ENCODE data around the gene PARM1. TPM values are rescaled to one million over a fixed set of nuclear protein-coding genes. Genes with fewer than 3 reads are reported as not detected.

The PARM1 gene
- polyA plus RNA-seq, 3 donors, result 43.8 to 67.3 (median 61.3) TPM

DNA sequence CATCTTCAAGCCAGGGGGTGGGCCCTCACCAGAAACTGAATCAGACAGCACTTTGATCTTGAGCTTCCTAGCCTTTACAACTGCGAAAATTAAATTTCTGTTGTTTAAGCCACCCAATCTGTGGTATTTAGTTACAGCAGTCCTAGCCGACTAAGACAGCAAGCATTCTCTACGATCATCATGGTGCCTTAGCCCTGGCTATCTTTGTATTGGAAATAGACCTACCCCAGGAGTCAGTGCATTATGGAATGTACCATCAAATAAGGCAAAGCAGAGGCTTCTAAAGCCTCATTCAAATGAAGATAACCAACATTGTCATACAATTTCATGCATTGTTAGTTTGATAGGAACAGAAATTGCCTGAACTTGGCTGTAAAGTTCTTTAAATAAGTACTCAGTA is 75.0 kb downstream of the PARM1 start:
- DNase-seq (ENCODE audit: extremely low read depth in 1 of 11, low read depth in 9 of 11, low spot score in 4 of 11), result no peak

DNA sequence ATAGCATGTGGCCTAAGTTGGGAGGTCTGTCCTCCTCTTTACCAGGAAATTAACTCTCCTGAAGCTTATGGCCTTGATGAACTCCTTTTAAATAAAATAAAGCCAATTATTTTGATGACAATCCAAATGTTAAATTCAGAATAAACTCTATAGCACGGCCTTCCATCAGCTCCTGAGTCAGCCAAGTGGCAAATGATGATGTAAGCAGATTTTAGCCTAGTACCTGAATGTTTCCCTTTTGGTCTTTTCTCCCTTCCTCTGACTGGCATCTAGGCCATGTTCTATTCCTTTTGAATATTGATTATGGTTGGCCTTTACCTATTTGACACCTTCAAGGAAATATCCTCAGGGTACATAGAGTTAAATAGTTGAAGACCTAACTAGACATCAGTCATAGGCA is 76.2 kb downstream of the PARM1 start:
- no peak for DNase-seq (ENCODE audit: extremely low read depth in 1 of 11, low read depth in 9 of 11, low spot score in 4 of 11)

DNA sequence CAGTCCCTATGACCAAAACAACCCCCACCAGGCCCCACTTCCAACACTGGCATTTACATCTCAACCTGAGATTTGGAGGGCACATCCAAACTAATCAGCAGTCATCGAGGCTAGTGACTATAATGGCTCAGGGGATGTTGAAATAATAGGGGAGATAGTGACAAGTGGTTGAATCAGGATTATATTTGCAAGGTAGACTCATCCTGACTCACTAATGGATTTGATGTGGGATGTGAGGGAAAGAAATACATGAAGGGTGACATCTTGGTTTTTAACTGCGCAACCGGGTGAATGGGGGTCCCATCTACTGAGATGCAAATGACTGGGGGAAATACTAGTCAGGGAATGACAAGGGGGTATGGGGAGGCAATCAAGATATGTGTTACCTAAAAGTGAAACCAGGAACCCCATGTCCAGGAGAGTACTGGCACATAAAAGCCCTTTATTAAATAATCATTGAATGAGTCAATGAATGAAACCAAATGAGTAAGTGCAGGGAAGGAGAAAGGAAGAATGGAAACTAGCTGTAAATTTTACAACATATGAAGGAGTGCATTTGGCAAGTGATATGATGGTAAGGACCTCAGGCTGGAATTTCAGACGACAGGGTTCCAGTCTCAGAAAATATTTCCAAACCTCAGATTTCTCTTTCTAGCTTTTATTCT is 78.3 kb downstream of the PARM1 start:
- DNase-seq (ENCODE audit: extremely low read depth in 1 of 11, low read depth in 9 of 11, low spot score in 4 of 11), result no peak

DNA sequence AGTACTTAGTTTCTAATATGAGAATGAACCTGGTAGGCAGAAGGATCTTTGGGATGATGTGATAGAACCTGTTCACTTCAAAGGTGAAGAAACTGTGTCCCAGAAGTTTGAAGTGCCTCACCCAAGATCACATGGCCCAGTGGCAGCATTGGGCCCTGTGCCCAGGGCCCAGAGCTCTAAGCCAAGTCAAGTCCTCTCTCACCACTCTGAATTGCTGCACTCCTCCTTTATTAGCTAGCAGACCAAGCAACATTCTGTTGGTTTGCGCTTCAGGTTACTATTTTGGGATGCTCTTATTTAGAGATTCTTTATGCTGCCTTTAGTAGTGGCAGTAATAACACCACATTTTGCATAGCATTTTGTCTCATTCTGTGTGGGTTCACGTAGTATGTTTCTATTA is 82.7 kb downstream of the PARM1 start:
- no peak for DNase-seq (ENCODE audit: extremely low read depth in 1 of 11, low read depth in 9 of 11, low spot score in 4 of 11)

DNA sequence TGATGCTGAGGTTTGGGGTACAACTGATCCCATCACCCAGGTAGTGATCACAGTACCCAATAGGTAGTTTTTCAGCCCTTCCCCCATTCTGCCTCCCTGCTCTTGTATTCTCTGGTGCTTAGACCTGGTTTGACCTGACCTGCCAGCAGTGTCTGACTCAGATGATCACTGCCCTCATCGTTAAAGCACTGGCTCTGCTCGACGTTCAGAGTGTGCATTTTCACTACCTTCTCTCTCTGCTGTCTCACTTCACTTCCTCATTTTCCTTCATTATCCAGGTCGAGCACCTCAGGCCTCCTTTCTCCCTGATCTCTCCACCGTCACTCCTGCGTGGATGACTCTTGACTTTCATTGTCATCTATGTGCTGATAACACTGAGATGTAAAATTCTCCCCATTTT is 83.6 kb downstream of the PARM1 start:
- no peak for DNase-seq (ENCODE audit: extremely low read depth in 1 of 11, low read depth in 9 of 11, low spot score in 4 of 11)

DNA sequence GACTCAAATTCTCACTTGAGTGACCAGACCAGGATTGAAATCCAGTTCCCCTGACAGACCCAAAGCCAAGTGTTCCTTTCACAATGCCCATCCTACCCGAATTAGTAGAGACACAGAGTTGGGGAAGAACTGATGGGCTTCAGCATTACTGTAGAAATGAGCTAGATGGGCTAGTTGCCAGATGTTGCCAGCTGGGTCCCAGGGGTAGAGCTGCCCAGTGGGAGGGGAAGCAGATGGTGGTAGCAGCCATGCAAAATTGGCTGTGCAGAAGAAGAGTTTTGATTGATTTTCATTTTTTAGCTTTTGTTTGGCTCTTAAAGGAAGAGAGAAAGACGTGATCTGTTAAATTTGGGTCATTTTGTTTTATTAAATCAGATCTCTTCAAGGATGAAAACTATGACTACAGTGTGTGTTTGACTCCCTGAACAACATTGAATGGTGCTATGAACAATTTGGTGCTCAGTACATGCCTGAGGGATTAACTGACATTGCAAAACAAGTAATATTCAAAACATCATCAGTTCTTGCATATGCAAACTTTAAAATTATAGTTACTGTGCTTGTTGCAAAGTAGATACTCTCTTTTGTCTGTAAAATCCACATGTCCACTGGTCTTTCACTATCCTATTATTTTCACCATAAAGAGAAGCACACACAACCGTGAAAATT is 86.0 kb downstream of the PARM1 start:
- DNase-seq (ENCODE audit: extremely low read depth in 1 of 11, low read depth in 9 of 11, low spot score in 4 of 11), result no peak

DNA sequence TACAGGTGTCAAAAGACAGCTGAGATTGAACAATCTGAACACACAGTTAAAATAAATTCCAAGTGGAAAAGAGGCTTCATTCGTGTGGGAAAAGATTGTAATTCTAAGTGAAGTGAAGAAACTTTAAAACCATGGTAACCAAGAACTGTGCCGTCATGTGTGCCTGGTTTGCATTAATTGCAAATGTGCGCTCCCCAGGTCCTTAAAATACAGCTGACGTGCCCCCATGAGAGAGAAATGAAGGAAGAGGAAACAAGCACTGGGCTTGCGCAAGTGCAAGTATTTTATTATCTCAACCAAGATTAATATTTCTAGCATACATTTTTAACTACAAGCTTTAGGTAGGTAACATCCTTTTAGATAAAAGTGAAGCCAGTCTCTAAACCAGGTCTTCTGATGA is 92.5 kb downstream of the PARM1 start:
- DNase-seq (ENCODE audit: extremely low read depth in 1 of 11, low read depth in 9 of 11, low spot score in 4 of 11), result no peak

DNA sequence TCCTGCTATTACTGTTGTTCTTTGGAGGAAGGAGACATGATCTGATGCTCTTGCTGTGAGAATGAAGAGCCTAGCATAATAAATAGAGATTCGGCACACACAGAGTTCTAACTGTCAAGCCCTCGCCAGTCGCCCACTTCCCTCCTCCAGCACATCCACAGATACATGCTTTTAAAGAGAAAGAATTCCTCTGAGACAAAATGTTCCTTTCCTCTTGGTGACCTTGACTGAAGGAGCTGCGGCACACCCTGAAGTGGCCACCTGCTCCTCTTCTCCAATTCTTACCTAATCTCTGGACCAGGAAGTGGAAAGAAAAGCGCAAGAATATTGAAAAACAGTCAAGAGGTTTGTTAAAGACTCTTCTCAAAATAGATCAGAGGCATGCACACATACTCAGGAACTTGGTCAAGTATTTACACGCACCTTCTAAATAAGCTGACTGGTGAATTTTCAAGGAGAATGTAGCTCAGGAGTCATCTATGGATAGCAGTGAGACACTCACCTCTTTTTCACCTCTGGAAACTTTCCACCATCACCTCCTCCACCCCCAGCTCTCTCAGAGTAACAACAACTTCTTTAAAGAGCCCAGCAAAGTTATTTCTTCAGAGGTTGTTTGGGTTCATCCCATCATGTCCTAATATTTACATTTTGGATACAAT is 95.4 kb downstream of the PARM1 start:
- DNase-seq (ENCODE audit: extremely low read depth in 1 of 11, low read depth in 9 of 11, low spot score in 4 of 11), result no peak

DNA sequence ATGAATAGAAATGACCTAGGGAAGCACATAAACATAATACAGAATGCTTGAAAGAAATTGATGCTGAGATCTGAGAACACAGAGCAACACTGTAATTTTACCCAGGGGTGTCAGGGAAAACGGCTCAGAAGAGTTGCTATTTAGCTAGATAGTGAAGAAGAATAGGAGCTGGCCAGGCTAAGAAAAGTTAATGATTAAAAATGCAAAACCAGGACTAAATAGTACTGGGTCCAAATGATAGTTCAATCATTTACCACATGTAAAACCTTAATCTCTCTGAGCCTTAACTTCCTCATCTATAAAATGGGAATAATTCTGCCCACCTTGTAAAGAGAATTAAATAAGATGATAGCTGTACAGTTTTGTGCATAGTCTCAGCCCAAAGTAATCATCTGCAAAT is 97.1 kb downstream of the PARM1 start:
- DNase-seq (ENCODE audit: extremely low read depth in 1 of 11, low read depth in 9 of 11, low spot score in 4 of 11), result no peak

DNA sequence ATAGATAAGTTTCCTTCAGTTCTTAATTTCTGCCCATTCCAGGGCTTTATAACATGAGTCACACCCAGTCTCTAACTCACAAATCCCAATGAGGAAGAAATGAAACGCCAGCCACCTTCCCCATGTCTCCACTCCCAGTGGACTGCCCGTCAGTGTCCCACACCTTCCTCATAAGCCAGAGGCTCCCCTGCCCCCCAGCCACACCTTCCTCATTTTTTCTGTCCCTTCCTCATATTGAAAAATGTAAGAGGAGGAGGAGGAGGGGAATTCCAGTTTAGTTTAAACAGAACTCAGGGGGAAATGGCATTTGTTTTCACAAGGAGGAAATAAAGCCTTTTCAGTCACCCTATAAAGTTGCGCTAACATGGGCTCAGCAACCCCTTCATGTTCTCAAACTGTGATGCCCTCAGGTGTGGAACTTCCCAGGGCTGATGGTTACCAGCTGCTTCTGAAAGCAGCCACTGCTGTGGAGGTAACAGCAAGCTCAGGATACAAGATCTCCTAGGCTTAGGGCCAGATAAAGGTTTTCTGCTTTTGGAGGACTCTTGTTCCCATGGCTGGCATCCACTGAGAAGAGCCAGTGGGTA is 97.8 kb downstream of the PARM1 start:
- no peak for DNase-seq (ENCODE audit: extremely low read depth in 1 of 11, low read depth in 9 of 11, low spot score in 4 of 11)

DNA sequence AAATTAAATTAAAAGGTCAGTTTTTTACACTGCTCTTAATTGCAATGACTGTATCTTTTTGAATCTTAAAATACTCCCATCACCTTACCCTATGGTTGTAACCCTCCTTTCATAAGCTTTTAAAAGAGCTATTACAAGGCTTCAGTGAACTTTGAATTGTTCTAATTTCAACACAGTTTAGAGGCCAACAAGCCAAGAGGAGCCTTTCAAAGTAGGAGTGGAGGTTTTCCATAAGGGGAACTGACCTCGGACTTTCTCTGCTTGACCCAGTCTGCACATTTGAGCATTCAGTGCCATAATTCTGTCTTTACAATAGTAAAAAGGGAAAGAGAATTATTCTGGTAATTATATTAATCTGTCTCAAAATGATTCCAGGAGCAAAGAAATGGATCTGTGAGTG is 98.9 kb downstream of the PARM1 start:
- DNase-seq (ENCODE audit: extremely low read depth in 1 of 11, low read depth in 9 of 11, low spot score in 4 of 11), result no peak

DNA sequence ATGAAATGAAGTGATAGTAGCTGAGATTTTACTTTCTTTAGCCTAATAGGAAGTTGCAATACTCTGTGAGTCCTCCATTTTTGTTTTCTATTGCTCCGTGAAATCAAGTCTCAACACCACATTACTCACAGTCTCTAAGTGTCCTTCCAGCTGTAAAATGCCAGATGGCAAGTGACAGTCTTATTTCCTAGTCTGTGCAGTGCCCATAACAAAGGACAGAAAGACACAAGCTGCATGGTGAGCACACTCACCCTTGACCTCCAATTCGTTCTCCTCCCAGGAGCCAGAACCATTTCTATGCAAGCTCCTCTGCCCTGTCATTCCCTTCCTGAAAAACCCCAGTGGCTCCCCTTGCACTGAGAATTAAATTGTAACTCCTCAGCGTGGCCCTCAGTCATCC is 101.6 kb downstream of the PARM1 start:
- no peak for DNase-seq (ENCODE audit: extremely low read depth in 1 of 11, low read depth in 9 of 11, low spot score in 4 of 11)

DNA sequence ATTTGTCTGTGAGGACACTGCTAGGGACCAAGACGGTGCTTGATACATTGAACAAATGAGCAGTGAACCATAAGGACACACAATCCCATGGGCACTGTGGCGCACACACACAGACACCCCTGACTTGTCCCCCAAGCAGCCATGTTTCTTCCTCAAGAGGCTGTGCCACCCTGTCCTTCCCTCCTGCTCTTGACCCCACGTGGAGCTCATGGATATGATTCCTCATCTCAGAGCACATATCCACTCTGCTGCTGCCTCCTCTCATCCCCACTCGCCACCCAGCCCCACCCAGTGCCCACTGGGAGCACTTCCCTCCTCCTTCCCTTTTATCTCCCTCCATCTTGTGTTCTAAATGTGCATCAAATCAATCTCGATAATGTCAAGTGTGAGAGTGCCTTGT is 102.4 kb downstream of the PARM1 start:
- no peak for DNase-seq (ENCODE audit: extremely low read depth in 1 of 11, low read depth in 9 of 11, low spot score in 4 of 11)

DNA sequence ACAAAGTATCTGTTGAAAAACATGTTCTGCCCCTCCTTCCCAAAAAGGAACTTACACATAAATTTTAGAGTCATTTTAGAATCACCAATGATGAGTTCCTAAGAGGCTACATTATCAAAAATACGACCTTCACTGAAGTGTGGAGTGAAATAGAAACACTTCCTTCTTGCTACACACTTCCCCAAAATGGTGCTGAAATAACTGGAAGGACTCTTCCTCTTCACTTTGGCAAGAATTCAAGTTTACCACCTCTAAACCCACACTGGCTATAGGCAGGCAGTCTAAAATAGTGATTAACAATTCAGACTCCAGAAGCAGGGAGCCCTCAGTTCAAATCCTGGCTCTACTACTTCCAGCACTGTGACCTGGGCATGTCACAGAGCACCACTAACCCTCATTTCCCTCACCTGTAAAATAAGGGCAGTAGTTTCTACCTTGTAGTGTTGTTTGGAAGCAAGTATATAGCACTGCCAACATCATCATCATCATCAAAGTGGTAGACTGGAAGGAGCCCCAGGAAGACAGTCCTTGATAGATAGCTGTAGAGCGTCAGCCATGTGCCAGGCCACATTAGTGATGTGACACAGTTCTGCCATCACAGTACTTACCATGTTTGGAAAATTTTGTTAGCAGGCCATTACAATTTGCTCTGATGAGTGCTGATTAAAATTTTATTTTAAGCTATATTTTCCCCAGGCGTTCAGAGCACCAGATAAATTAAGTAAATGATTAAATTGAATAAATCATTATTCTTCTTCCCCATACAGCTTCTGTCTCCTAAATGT is 103.3 kb downstream of the PARM1 start:
- no peak for DNase-seq (ENCODE audit: extremely low read depth in 1 of 11, low read depth in 9 of 11, low spot score in 4 of 11)

DNA sequence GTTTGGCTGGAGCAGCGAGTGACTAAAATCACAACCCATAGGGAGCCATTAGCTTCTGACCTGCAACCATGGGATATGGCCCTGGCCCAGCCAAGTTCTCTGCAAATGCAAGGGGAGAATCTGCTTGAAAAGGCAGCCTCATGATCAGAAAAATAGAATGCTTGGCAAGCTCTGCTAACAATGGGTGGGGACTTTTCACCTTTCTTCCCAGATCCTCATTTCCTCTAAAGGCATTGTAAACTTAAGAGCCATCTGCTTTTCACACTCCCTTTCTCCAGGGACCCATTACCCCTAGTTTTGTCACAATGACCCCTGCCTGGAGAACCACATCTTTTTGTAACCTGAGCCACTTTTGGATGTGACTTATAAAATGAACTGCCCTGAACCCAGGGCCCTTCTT is 104.3 kb downstream of the PARM1 start:
- DNase-seq (ENCODE audit: extremely low read depth in 1 of 11, low read depth in 9 of 11, low spot score in 4 of 11), result no peak

DNA sequence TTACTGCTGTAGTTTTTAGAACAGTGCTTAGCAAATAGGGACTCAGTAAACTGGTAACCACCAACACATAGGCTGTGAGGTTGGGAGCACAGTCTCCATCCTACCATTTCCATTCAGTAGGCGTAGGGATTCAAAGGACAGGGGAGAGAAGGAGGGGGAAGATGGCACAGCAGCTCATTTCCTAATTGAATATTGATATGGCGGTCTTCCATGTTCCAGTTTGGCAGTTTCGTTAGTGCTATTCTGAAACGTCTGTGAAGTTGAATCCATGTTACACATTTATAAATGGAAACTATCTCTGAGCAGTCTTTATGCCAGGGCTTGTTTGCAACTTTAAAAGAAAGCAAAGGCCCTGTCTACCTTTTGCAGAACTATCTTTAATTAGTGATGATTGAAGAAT is 105.5 kb downstream of the PARM1 start:
- no peak for DNase-seq (ENCODE audit: extremely low read depth in 1 of 11, low read depth in 9 of 11, low spot score in 4 of 11)

DNA sequence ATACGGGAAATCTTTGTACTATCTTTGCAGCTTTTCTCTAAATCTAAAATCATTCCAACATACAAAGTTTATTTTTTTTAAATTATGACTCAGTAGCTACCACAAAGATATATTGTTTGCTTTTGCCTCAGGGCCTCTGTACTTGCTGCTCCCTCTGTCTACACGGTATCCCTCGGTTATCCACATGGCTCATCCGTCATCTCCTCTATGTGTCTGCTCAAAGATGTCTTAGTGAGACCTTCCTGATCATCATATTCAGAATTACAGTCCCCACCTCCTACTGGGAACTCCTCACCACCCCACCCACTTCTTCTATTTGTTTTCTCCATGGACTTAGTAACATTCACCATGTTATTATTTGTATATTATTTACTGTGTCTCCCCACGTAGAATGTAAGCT is 107.8 kb downstream of the PARM1 start:
- DNase-seq (ENCODE audit: extremely low read depth in 1 of 11, low read depth in 9 of 11, low spot score in 4 of 11), result no peak

DNA sequence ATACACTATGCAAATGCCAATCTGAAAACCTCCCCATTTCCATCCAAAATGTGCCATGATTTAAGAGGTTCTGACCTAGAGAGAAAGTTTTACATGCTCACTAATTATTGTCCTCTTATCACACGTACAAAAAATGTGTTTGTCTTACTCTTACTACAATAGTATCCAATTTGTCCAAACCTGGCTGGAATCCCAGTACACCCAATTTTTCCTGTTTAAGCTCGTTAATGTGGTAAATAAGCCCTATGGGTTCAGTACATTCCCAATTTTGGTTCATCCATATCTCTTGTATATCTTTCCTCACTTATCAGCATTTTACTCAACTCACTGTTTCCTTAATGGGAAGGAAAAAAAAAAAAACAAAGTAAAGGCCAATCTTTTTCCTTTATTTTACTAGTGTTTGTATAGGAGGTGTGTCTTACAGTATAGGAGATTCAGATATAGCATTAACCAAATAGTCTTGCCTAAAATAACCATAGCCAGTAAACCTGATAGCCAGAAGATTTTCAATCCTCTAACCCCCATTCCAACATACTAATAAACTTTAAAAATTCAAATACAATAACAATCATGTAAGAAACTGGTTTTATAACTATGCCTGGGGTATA is 109.8 kb downstream of the PARM1 start:
- no peak for DNase-seq (ENCODE audit: extremely low read depth in 1 of 11, low read depth in 9 of 11, low spot score in 4 of 11)

DNA sequence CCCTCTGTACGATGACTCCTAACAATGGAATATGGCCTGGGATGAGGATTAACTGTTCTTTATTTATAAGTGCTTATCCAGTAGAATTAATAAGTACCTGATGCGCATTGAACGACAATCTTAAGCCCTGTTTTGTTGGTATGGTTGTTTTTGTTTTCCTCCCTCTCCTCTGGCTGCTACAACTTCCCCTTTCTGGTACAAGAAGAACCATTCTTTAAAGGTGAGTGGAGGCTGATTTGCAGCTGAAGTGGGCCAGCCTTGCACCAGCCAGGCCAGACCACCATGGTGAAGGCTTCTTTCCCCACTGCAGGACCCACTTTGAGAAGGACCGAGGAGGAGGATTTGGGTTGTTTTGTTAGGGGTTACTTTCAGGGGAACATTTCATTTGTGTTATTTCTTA is 113.3 kb downstream of the PARM1 start:
- DNase-seq (ENCODE audit: extremely low read depth in 1 of 11, low read depth in 9 of 11, low spot score in 4 of 11), result no peak

All from renal cortex interstitium (tissue), 11 donors.